Gastrocnemius medialis (tissue), 4 donors: ENCODE data around the gene CFAP221. TPM values are rescaled to one million over a fixed set of nuclear protein-coding genes. Genes with fewer than 3 reads are reported as not detected.
A peak's percentile ranks its signal among the peaks of the same experiment; 100 is the strongest.

Experiments
- ATAC-seq, 2 donors: fragments of 150-250 bp; one replicate each; pipeline ENCODE4 v1.9.1; 2016
- DNase-seq, 2 donors: peaks; one replicate each; pipeline ENCODE4 v3.0.0-alpha.2; 2019
- H3K27ac ChIP-seq, 4 donors: fragments of 200-600 bp; sonication (generic); 1 replicate in 1 of 4; 2 replicates in 3 of 4; pipeline ENCODE4 v1.5.1; 2016 to 2018; ENCODE audit warnings: mild to moderate bottlenecking in 2 of 4, moderate library complexity in 1 of 4
- H3K27me3 ChIP-seq, 3 donors: fragments of 200-600 bp; sonication (generic) in 2 of 3; 1 replicate in 1 of 3; 2 replicates in 2 of 3; pipeline versions ENCODE4 v1.5.1 to v1.6.0; 2016 to 2019; ENCODE audit warnings: mild to moderate bottlenecking in 1 of 3, moderate library complexity in 1 of 3
- H3K36me3 ChIP-seq, 2 donors: fragments of 200-600 bp; sonication (generic) in 1 of 2; one replicate each; pipeline ENCODE4 v1.5.1; 2017 to 2018
- H3K4me1 ChIP-seq, 2 donors: fragments of 200-600 bp; sonication (generic) in 1 of 2; one replicate each; pipeline ENCODE4 v1.5.1; 2016 to 2017; ENCODE audit warnings: mild to moderate bottlenecking in 2 of 2
- H3K4me3 ChIP-seq, 4 donors: fragments of 200-600 bp; sonication (generic) in 3 of 4; 1 replicate in 1 of 4; 2 replicates in 3 of 4; pipeline ENCODE4 v1.5.1; 2016 to 2019; ENCODE audit warnings: mild to moderate bottlenecking in 2 of 4
- H3K9me3 ChIP-seq, 3 donors: fragments of 200-600 bp; sonication (generic) in 2 of 3; 1 replicate in 1 of 3; 2 replicates in 2 of 3; pipeline ENCODE4 v1.5.1; 2016 to 2019
- POLR2A ChIP-seq, 2 donors: fragments of 450-650 bp; IDR thresholded peaks; one replicate each; pipeline ENCODE4 v1.6.1; 2017; ENCODE audit warnings: antibody characterized with exemption in 2 of 2, mild to moderate bottlenecking in 2 of 2, moderate library complexity in 2 of 2
- in situ Hi-C, 4 donors: fragments of 200-750 bp; cut with MboI; loops; one replicate each; pipeline versions ENCODE4 v1.15.0 to v1.8.0; 2017; ENCODE audit warnings: low sequenced_read_pairs in 4 of 4
- intact Hi-C: fragments of 100-400 bp; cut with DNase I; formaldehyde crosslinking; loops from one replicate; pipeline ENCODE4 v1.15.1; 2023; ENCODE audit warnings: low total_unique reads
- total RNA-seq, 4 donors: library from RNA; depleted of rRNA; stranded (reverse); fragments of >200 nt; gene quantifications; one replicate each; pipeline versions ENCODE4 v1.1.0 to v1.2.3, GENCODE V29; 2016
- TF ChIP-seq, protein P1 (sequence below), 5 experiments: fragments of 450-650 bp in 3 of 5; fragments of 200-600 bp in 2 of 5; sonication (generic) in 2 of 5; IDR thresholded peaks in 4 of 5; conservative IDR thresholded peaks in 1 of 5; 1 replicate in 4 of 5; 2 replicates in 1 of 5; pipeline ENCODE4 v1.5.1; 2016 to 2019; ENCODE audit warnings: antibody characterized with exemption in 5 of 5, mild to moderate bottlenecking in 3 of 5, moderate library complexity in 3 of 5

CFAP221 gene
- total RNA-seq, 4 donors from 2014 or later = not detected

DNA sequence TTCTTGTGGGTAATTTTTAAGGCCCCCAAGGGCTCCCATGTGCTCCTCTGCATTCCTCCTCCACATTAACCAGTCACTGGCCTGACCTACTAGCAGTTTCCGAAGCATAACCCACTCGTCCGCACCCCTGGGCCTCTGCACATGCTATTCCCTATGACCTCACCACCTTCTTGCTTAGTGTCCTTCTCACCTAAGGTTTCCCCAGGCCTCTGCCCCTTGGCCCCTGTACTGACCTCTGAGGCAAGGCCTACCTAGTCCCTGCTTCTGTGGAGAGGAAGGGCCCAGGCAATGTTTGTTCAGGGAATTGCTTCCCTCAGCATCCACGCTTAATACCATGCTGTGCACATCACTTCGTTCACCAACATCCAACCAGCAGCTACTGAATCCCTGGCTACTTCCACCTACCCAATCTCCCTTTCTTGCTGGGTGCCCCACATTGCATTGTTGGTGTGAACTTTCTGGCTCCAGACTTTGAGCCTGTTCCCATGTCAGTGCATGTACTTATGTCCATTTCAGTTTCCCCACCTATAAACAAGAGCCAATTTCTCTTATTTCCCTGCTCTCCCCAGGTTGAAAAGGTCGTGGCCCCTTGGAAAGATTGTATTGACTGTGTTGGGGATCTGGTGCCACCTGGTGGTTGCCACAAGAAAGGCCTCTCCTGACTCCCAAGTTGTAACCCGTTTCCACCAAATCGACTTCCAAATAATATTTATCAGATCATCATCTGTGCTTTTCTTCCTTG, 115.5 kb downstream of the CFAP221 start:
- Histone ChIP-seq H3K4me1 (no peaks in the 10 kb centered on the region), H3K27me3 (no peaks in the 10 kb centered on the region), H3K27ac (no peak overlapping the region), H3K9me3 (no peaks in the 10 kb centered on the region), H3K36me3 (no peaks in the 10 kb centered on the region), H3K4me3 (no peak overlapping the region)
- no peak for TF ChIP-seq POLR2A (IDR thresholded peaks at IDR 0.05)
- TF ChIP-seq, protein P1, sequence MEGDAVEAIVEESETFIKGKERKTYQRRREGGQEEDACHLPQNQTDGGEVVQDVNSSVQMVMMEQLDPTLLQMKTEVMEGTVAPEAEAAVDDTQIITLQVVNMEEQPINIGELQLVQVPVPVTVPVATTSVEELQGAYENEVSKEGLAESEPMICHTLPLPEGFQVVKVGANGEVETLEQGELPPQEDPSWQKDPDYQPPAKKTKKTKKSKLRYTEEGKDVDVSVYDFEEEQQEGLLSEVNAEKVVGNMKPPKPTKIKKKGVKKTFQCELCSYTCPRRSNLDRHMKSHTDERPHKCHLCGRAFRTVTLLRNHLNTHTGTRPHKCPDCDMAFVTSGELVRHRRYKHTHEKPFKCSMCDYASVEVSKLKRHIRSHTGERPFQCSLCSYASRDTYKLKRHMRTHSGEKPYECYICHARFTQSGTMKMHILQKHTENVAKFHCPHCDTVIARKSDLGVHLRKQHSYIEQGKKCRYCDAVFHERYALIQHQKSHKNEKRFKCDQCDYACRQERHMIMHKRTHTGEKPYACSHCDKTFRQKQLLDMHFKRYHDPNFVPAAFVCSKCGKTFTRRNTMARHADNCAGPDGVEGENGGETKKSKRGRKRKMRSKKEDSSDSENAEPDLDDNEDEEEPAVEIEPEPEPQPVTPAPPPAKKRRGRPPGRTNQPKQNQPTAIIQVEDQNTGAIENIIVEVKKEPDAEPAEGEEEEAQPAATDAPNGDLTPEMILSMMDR (IDR thresholded peaks at IDR 0.05 in 4 of 5, conservative IDR thresholded peaks at IDR 0.05 in 1 of 5) = peak; percentile 55 to 87 (median 65)
- intact Hi-C loops = loop anchor here (2.0 to 5.0 kb wide), 3 partner anchors 19 to 253 kb away; no protein-coding TSS in a partner anchor
- no peak for DNase-seq
- ATAC-seq = peak in 1 of 2 donors; percentile 56
- in situ Hi-C loops = loop anchor here (5.0 to 25.0 kb wide), 3 partner anchors 237 to 247 kb away; no protein-coding TSS in a partner anchor

DNA sequence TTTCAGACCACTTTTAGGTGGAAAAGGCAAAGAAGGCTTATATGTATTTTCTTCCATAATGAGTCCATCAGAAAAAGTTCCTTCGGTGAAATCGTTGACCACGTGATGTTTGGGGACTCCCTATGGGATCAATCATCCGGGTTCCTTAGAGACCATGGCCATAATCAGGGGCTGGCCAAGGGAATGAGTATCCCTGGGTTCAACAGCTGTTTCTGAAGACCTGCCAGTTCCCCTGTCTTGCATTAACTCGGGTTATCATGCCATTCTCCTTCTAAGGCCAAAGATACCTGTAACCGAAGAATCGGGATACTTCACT, 116.1 kb downstream of the CFAP221 start:
- DNase-seq (no peak), ATAC-seq (no peak)
- intact Hi-C loops = loop anchor here (2.0 to 5.0 kb wide), 3 partner anchors 20 to 254 kb away; no protein-coding TSS in a partner anchor
- in situ Hi-C loops = loop anchor here (5.0 to 25.0 kb wide), 3 partner anchors 238 to 248 kb away; no protein-coding TSS in a partner anchor
- TF ChIP-seq, protein P1 (IDR thresholded peaks at IDR 0.05 in 4 of 5, conservative IDR thresholded peaks at IDR 0.05 in 1 of 5) = no peak
- no peak for TF ChIP-seq POLR2A (IDR thresholded peaks at IDR 0.05)
- H3K9me3 ChIP-seq = no peaks in the 10 kb centered on the region
- no peaks in the 10 kb centered on the region for H3K4me1 ChIP-seq
- H3K27me3 ChIP-seq = no peaks in the 10 kb centered on the region
- no peak overlapping the region for H3K27ac ChIP-seq
- no peaks in the 10 kb centered on the region for H3K36me3 ChIP-seq
- H3K4me3 ChIP-seq = no peak overlapping the region

DNA sequence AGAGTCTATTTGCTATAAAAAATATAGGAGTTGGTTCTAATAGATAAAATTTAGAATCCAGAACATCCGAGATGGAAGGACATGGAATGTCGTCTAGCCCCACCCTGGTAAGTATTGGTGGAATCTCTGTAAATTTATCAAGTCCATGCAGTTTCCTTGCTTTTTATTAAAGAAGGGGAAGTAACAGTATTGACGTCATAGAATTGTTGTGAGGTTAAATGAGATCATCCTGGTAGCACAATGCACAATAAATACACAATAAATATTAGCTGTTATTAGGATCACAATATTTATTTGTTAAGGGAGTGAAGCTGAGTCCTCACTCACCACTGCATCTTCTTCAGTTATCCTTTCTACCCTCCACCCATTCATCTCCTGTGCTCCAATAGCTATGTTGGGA, 118.0 kb downstream of the CFAP221 start:
- ATAC-seq = no peak

DNA sequence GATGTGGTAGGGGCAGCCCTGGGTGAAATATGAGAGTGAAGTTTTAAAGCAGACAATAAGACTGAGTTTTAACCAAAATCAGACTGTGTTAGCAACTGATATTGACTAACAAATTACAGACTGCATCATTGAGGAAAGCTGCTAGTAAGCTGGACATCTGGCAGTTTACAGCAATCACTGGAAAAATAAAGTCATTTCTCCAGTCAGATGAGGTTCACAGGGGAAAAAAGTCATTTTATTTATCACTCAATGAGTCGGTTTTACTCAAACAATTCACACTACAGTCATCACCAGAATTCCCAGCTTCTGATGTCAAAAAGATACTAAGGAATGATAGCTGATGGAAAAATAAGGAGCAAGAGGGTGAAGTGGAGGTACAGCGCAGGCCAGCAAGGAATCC, 124.3 kb downstream of the CFAP221 start:
- Histone ChIP-seq H3K36me3 (no peaks in the 10 kb centered on the region), H3K4me1 (no peaks in the 10 kb centered on the region), H3K27me3 (no peaks in the 10 kb centered on the region), H3K4me3 (no peak overlapping the region), H3K27ac (no peak overlapping the region), H3K9me3 (no peaks in the 10 kb centered on the region)
- DNase-seq = no peak
- no peak for TF ChIP-seq POLR2A (IDR thresholded peaks at IDR 0.05)
- ATAC-seq = no peak
- intact Hi-C loops (no loop called here), in situ Hi-C loops (loop anchor here in 3 of 4 donors (10.0 to 25.0 kb wide), 2 partner anchors 254 to 256 kb away; no protein-coding TSS in a partner anchor)

More for the DNA sequence above, 118.0 kb downstream of the CFAP221 start:
- Histone ChIP-seq H3K36me3 (no peaks in the 10 kb centered on the region), H3K4me3 (no peak overlapping the region), H3K27me3 (no peaks in the 10 kb centered on the region), H3K27ac (no peak overlapping the region), H3K9me3 (no peaks in the 10 kb centered on the region), H3K4me1 (no peaks in the 10 kb centered on the region)
- no peak for DNase-seq
- intact Hi-C loops (loop anchor here (5.0 kb wide), 1 partner anchor 135 kb away; no protein-coding TSS in a partner anchor), in situ Hi-C loops (loop anchor here (5.0 to 25.0 kb wide), 3 partner anchors 240 to 250 kb away; no protein-coding TSS in a partner anchor)
- no peak for TF ChIP-seq POLR2A (IDR thresholded peaks at IDR 0.05)
- TF ChIP-seq, protein P1 (IDR thresholded peaks at IDR 0.05 in 4 of 5, conservative IDR thresholded peaks at IDR 0.05 in 1 of 5) = no peak

DNA sequence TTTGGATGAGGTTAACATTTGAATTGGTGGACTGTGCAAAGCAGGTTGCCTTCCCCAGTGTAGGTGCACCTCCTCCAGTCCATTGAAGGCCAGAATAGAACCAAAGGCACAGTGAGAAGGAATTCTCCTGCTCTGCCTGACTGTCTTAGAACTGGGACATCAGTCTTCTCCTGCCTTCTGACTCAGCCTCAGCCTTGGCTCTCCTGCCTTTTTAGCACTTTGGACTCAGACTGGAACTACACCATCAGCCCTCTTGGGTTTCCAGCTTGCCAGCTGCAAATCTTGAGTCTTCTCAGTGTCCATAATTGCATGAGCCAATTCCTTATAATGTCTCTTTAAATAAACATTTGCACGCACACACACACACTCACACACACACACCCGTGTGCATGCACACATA, 126.8 kb downstream of the CFAP221 start:
- DNase-seq = no peak
- H3K9me3 ChIP-seq = no peaks in the 10 kb centered on the region
- no peaks in the 10 kb centered on the region for H3K27me3 ChIP-seq
- intact Hi-C loops = no loop called here
- no peaks in the 10 kb centered on the region for H3K36me3 ChIP-seq
- H3K27ac ChIP-seq = no peak overlapping the region
- TF ChIP-seq POLR2A (IDR thresholded peaks at IDR 0.05) = no peak
- TF ChIP-seq, protein P1 (IDR thresholded peaks at IDR 0.05 in 4 of 5, conservative IDR thresholded peaks at IDR 0.05 in 1 of 5) = no peak
- no peak overlapping the region for H3K4me3 ChIP-seq
- no peak for ATAC-seq
- H3K4me1 ChIP-seq = no peaks in the 10 kb centered on the region
- in situ Hi-C loops = loop anchor here in 2 of 4 donors (25.0 kb wide), 1 partner anchor 259 kb away; no protein-coding TSS in a partner anchor
